Measurements from ENCODE around the gene PA2G4.
"Not testable (repeated sequence)": the region's sequence is repeated elsewhere in the genome, so short reads cannot be mapped to it uniquely, and the experiment has no call there.

PA2G4 gene

DNA sequence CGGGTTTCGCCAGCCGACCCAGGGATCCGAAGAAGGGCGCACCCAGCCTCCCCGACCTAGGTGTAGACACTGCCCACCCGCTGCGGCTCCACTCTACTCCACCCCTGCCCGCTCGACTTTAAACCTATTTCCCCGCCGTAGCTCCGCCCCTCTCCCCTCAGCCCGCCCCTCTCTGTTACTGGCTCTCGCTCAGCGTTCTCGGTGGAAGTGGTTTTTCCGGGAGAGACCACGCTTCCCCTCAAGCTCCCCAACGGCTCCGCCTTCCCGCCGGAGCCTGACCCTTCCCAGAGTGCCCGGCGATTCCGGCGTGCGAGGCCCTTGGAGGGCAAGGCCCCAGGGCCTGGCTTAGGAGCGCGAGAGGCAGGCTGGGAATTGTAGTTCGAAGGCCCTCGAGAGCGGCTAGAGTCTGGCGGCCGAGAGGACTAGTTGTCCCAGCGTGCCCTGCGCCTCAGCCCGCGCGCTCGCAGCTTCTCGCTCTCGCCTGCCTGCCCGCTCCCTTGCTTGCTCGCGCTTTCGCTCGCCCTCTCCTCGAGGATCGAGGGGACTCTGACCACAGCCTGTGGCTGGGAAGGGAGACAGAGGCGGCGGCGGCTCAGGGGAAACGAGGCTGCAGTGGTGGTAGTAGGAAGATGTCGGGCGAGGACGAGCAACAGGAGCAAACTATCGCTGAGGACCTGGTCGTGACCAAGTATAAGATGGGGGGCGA lies at the start of gene PA2G4:
Gene PA2G4 (plus strand): TSS at position 451 of the 706 bp plus-strand sequence. CDS start 179 bp downstream, at position 630.
- peak; percentile 98 to 100 for DNase-seq

DNA sequence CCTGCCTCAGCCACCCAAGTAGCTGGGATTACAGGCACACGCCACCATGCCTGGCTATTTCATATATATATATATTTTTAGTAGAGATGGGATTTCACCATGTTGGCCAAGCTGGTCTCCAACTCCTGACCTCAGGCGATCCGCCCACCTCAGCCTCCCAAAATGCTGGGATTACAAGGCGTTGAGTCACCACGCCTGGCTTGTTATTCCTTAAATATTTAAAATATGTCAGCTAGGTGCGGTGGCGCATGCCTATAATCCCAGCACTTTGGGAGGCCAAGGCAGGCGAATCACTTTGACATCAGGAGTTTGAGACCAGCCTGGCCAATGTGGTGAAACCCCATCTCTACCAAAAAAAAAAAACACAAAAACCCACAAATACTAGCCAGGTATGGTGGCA lies 44.4 kb upstream of the PA2G4 start:
- not testable (repeated sequence) for DNase-seq

DNA sequence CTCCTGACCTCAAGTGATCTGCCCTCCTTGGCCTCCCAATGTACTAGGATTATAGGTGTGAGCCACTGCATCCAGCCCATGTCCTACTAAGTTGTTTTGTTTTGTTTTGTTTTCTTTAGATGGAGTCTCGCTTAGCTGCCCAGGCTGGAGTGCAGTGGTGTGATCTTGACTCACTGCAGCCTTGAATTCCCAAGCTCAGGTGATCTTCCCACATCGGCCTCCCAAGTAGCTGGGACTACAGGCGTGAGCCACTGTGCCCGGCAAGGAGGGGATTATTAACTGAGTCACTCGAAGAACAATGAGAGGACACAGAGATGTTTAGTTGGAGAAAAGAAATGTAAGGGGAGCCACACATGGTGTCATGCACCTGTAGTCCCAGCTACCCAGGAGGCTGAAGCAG lies 42.4 kb upstream of the PA2G4 start:
- DNase-seq: no peak

DNA sequence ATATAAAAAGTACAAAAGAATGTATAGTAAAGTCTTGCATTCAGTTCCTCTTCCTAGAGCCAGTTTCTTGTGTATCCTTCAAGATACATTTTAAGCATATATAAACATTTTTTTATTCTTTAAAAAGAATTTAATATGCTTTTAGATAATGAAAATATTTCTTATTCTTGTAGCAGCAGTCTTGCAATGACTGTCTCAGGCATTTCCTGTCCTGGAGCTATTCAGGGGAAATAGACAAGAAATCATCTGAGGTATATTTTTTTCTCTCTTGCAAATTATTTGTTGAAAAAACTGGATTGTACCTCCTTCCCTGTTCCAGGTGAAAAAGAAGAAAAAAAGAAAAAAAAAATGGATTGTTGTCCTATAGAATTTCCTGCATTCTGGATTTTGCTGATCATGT lies 41.4 kb upstream of the PA2G4 start:
- DNase-seq: no peak

DNA sequence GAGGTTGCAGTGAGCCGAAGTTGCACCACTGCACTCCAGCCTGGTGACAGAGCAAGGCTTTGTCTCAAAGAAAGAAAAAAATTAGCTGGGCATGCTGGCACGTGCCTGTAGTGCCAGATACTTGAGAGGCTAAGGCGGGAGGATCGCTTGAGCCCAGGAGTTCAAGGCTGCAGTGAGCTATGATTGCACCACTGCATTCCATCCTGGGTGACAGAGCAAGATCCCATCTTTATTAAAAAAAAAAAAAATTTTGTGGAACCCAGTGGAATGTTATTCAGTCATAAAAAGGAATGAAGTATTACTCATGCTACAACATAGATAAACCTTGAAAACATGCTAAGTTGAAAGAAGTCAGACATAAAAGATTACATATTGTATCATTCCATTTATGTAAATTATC lies 32.7 kb upstream of the PA2G4 start:
- no peak for DNase-seq

DNA sequence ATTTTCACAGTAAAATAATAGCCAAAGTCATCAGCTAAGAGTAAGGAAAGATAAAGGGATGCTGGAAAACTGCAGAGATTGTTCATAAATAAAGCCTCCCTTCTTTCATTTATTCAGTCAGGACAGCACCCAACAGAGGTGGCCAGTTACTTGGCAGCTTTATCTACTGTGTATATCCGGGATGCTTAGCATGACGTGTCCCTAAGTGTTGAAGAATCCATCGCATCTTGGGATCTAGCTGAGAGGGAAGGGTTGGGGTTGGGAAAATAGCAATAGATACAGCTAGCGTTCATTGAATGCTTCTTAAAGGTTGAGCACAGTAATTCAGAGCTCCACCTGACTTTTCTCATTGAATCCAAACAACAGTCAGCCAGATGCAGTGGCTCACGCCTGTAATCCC lies 30.0 kb upstream of the PA2G4 start:
- DNase-seq: no peak

DNA sequence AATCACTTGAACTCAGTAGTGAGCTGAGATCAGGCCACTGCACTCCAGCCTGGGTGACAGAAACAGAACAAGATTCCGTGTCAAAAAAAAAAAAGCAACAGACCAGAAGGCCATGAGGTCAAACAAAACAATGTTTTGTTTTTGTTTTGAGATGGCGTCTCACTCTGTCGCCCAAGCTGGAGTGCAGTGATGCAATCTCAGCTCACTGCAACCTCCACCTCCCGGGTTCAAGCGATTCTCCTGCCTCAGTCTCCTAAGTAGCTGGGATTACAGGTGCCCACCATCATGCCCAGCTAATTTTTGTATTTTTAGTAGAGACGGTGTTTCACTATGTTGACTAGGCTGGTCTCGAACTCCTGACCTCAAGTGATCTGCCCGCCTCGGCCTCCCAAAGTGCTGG lies 26.4 kb upstream of the PA2G4 start:
- DNase-seq: not testable (repeated sequence)

DNA sequence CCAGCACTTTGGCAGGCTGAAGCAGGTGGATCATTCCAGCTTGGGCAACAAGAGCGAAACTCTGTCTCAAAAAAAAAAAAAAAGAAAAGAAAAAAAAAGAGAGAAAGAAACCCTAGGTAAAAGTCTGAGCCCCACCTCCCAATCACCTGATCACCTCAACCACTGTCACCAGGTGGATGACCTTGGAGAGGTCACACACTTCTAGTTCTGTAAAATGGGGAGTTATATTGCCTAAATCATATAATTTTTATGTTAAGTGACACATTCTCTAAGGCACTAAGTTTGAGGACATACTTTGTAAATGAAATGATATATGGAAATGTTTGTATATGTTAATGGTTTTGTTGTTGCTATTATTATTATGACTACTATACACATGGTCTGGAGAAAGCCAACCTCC lies 25.9 kb upstream of the PA2G4 start:
- DNase-seq: no peak

DNA sequence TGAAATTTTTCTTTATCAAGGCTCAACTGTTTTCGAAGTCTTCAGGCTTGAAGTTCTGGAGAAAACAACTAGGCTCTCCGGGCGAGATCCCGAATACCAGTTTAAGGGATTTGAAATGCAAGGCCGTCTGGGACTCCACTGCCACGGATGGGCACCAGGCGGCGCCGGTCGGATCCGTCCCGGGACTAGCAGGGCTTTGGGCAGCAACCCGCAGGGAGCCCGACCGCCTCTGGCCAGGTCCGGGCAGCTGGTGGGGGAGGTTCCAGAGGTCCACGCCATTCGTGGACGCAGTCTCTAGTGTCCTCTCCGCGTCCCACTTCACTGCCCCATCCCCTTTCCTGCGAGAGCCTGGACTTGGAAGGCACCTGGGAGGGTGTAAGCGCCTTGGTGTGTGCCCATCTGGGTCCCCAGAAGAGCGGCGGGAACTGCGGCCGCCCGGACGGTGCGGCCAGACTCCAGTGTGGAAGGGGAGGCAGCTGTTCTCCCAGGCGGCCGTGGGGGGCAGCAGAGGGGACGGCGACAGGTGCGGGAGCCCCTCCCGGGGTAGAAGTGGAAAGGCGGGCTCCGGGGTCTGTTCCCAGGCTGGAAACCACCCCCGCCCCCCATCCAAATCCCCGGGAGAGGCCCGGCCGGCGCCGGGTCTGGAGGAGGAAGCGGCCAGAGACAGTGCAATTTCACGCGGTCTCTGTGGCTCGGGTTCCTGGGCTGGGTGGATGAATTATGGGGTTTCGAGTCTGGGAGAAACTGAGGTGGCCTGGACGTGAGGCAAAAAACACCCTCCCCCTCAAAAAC lies 25.2 kb upstream of the PA2G4 start:
- peak; percentile 70 to 84 for DNase-seq

DNA sequence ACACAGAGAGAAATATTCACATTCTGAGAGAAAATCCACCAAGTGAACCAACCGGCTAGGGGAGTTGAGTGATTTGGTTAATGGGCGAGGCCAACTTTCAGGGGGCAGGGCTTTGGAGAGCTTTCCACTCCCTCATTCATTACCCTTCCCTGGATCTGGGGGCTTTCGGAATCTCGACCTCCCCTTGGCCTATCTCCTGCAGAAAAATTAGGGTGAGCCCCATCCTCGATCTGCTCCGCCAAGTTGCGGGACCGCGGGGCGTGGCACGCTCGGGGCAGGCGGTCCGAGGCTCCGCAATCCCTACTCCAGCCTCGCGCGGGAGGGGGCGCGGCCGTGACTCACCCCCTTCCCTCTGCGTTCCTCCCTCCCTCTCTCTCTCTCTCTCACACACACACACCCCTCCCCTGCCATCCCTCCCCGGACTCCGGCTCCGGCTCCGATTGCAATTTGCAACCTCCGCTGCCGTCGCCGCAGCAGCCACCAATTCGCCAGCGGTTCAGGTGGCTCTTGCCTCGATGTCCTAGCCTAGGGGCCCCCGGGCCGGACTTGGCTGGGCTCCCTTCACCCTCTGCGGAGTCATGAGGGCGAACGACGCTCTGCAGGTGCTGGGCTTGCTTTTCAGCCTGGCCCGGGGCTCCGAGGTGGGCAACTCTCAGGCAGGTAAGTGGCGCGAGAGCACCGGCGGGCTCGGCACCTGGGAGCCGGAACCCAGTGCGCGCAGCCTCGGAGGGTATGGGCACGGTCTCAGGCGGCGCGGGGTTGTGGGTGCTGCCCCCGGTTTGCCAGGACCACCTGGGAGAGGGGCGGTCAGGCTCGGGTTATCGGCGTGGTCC lies 24.4 kb upstream of the PA2G4 start, which contains the start of gene ERBB3:
Gene ERBB3 (plus strand): TSS at position 443 of the 833 bp plus-strand sequence. CDS start 136 bp downstream, at position 579.
- DNase-seq: peak; percentile 35 to 67

DNA sequence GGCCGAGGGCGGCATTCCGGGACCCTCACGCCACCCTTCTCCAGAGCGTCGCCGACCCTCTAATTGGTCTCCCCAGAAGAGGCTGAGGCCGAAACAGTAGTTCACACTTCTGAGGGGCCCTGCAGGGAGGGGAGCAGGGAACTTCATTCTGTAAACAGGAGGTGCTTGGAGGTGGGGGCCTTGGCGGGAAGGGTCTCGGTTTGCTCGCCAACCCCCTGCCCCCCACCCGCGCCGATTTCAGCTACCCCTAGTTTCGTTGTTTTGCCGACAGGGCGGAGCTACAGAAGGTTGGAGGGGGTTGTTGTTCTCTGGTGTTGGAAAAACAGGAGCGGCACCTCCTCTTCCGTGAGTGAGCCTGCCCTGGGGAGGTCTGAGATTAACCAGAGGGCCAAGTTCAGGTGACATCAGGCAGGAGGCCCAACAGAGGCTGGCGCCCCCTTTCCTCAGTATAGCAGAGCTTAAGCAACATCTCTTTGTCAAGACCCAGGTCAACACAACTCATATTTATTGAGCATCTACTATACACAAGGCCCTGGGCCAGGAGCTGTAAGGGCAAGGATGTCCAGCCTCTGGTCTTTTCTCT lies 23.7 kb upstream of the PA2G4 start:
- no peak for DNase-seq

DNA sequence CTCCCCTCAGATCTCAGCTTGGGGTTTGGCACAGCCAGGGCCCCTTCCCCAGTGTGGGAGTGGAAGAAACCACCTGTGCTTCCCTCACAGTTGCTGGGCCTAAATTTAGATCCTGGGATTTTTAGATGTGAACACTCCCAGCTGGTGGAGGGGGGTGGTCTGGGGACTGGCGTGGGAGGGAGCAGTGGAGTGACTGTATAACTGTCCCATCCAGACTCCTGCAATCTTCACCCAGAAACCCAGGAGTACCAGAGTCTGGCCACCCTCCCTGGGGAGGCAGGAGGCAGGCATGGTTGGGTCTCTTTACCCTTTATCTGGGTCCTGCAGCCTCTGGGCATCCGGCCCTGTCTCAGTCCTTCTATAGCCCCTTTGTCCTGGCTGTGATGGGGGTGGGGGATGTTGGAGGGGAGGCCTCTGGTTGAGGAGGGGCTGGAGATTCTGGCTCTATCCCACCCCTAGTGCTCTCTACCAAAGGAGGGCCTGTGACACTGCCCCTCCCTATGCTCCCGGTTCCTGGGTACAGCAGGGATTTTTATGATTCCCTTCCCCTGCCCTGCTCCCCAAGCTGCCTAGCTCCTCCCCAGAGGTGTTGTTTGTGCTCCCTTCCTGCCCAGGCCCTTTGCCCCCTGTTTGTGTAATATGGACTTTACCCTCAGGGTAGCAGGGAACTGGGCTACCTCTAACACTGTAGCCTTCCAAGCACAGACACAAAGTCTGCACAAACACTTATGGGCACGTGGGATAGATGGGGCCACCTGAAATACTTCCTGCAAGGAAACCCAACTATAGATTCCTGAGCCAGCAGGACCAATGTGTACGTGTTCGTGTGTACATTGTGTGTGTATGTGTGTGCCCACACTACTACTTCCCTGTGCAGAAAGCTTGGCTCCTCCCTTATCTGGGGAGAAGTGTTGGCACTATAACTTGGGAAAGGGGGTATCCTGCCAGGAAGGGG lies 22.7 kb upstream of the PA2G4 start:
- DNase-seq: no peak

DNA sequence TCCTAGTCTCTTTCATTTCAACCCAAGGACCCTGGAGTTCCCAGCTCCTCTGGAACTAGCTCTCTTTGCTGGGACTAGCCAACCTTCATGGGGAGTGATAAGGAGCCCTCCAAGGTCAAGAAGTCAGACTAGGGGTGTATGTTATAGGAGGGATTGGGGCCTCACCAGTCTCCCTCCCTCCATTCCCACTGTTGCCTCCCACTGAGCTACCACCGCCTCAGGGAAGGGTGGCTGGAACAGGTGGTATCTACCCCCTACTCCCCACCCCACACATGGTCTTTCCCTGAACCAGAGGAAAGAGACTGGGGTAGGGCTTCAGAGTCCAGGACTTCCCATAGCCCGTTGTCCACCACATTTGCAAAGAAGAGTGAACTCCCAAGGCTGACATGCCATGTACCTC lies 22.0 kb upstream of the PA2G4 start:
- DNase-seq: no peak

DNA sequence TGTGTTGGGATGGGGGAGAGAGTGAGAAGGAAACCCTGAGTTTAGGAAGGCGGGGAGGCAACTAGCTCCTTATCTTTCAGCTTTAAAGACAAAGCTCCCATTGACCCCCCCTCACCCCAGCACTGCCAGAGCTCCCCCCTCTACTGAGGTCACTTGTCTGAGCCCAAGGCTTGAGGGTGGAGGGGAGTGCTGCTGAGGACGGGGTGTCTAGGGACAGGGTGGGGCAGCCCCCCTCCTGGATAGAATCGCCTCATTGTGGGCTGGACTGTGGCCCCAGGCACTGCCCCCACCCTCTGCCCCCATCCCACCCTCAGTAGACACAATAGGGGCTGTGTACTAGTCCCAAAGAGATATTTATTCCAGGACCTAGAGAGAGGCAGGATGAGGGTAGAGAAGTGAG lies 21.4 kb upstream of the PA2G4 start:
- no peak for DNase-seq

DNA sequence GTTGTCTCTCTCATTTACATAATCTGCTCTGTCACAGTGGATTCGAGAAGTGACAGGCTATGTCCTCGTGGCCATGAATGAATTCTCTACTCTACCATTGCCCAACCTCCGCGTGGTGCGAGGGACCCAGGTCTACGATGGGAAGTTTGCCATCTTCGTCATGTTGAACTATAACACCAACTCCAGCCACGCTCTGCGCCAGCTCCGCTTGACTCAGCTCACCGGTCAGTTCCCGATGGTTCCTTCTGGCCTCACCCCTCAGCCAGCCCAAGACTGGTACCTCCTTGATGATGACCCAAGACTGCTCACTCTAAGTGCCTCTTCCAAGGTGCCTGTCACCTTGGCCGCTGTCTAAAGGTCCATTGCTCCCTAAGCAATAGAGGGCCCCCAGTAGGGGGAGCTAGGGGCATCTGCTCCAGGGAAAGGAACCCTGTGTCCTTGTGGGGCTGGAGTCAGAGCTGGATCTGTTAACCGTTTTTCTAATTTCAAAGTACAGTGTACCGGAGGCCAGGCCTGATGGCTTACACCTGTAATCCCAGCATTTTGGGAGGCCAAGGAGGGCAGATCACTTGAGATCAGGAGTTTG lies 19.3 kb upstream of the PA2G4 start:
- DNase-seq: peak; percentile 14 to 49

DNA sequence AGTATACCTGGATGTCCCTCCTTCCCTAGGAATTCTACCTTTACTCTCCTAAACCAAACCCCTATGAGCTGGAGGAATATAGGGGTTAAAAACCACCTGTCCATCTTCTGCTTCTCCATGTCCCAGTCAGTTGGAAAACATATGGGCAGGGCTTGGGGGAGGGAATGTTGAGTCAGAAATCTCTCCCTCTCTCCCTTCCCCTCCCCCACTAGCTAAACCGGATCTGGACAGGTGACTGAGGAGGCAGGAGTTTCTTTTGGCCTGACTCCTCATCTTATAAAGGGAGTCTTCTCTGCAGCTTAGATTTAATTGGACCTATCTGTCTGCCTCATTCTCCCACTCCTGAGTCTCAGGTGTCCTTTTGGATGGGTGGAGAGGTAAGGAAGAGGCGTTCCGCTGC lies 18.3 kb upstream of the PA2G4 start:
- DNase-seq: no peak

DNA sequence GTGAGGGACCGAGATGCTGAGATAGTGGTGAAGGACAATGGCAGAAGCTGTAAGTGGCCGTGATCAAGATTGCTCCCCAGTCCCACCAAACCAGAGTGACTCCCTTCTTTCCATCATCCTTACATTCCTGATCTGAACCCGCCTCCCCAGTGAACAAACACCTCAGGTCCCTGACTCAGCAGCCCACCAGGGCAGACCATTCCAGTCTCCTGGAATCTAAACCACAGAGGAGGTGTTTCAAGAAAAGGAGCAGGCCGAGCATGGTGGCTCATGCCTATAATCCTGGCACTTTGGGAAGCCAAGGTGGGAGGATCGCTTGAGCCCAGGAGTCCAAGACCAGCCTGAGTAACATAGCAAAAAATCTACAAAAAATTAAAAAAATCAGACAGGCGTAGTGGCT lies 17.8 kb upstream of the PA2G4 start:
- no peak for DNase-seq

DNA sequence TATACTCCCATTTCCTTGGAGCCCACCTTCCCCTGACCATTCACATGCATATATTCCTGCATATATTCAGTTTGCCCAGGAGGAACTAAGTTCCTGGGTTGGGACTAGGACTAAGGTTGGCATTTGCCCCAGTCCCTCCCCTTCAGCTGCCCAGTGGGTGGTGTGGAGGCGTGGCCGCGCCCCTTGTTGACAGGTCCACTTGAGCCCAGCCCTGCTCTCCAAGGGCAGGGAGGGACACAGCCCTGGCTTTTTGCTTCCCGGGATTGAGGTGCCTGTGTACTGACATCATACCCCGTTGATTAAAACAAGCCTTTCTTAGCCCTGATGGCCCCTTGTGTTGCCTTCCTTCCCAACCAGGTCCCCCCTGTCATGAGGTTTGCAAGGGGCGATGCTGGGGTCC lies 17.1 kb upstream of the PA2G4 start:
- DNase-seq: peak; percentile 39 to 55

DNA sequence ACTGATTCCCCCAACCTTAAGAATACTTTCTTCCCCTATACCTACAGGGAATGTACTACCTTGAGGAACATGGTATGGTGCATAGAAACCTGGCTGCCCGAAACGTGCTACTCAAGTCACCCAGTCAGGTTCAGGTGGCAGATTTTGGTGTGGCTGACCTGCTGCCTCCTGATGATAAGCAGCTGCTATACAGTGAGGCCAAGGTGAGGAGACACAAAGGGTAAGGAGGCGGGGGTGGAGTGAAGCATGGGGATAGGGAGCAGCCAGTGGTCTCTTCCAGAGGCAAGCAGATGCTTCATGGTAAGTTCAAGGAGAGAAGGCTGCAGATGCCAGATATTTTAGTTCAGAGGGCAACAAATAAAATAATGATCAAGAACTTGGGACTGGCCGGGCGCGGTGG lies 6.6 kb upstream of the PA2G4 start:
- no peak for DNase-seq

DNA sequence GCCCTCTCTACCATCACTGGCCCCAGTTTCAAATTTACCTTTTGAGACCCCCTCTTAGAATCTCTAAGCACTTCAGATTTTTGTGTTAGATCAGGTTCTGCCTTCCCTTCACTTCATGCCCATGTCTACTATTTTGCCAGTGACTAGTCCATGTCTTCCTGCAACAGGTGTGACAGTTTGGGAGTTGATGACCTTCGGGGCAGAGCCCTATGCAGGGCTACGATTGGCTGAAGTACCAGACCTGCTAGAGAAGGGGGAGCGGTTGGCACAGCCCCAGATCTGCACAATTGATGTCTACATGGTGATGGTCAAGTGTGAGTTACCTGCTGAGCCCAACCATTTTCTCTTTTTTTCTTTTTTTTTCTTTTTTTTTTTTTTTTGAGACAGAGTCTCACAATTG lies 5.8 kb upstream of the PA2G4 start:
- DNase-seq: no peak

DNA sequence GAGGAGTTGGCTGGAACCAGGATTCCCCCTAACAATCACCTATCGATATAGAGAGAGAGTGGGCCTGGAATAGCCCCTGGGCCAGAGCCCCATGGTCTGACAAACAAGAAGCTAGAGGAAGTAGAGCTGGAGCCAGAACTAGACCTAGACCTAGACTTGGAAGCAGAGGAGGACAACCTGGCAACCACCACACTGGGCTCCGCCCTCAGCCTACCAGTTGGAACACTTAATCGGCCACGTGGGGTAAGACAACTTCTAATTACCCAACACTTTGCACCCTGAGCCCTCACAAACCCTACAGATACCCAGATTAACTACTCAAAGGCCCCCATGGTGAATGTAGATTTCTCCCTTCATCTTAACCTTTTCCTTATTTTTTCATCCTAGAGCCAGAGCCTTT lies 4.6 kb upstream of the PA2G4 start:
- DNase-seq: no peak
